ENCODE data around the gene ISG20L2. TPM values are rescaled to one million over a fixed set of nuclear protein-coding genes. Genes with fewer than 3 reads are reported as not detected.
A peak's percentile ranks its signal among the peaks of the same experiment; 100 is the strongest.
"Not testable (repeated sequence)": the region's sequence is repeated elsewhere in the genome, so short reads cannot be mapped to it uniquely, and the experiment has no call there.

Gene ISG20L2, protein sequence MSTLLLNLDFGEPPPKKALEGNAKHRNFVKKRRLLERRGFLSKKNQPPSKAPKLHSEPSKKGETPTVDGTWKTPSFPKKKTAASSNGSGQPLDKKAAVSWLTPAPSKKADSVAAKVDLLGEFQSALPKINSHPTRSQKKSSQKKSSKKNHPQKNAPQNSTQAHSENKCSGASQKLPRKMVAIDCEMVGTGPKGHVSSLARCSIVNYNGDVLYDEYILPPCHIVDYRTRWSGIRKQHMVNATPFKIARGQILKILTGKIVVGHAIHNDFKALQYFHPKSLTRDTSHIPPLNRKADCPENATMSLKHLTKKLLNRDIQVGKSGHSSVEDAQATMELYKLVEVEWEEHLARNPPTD
- 27.5 TPM for total RNA-seq

- ATAC-seq, result peak; percentile 95
Measured at GRCh38 chr1:156728599-156729462, at the start of gene ISG20L2. Gene ISG20L2 (minus strand): TSS chr1:156728766. CDS start chr1:156727652, 1,114 bp downstream.

GRCh38 chr1:156777573-156777972 lies 49.0 kb upstream of the ISG20L2 start:
- no peak for ATAC-seq

GRCh38 chr1:156776942-156777341 lies 48.4 kb upstream of the ISG20L2 start:
- no peak for ATAC-seq

DNA sequence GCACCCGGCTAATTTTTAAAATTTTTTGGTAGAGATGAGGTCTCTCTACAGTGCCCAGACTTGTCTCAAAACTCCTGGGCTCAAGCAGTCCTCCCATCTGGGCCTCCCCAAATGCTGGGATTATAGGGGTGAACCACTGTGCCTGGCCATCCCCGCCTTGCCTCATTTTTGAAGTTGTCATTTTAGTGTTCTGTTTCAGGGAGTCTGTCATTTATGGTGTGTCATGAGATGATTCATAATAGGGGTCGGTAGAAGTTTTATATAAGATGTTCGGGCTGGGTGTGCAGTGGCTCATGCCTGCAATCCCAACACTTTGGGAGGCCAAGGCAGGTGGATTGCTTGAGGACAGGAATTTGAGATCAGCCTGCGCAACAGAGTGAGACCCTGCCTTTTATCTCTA lies 47.2 kb upstream of the ISG20L2 start:
- ATAC-seq, result no peak

DNA sequence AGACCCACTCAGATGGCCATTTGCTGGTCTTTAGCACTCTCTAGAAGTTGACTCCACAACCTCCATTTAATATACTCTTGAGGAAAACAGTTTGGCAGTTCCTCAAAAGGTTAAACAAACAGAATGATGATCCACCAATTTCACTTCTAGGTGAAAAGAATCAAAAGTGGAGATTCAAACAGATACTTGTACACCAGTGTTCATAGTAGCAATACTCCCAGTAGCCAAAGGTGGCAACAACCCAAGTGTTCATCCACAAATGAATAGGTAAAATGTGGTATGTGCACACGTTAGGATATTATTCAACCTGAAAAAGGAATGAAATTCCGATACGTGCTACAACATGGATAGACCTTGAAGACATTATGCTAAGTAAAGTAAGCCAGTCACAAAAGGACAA lies 45.0 kb upstream of the ISG20L2 start:
- no peak for ATAC-seq

DNA sequence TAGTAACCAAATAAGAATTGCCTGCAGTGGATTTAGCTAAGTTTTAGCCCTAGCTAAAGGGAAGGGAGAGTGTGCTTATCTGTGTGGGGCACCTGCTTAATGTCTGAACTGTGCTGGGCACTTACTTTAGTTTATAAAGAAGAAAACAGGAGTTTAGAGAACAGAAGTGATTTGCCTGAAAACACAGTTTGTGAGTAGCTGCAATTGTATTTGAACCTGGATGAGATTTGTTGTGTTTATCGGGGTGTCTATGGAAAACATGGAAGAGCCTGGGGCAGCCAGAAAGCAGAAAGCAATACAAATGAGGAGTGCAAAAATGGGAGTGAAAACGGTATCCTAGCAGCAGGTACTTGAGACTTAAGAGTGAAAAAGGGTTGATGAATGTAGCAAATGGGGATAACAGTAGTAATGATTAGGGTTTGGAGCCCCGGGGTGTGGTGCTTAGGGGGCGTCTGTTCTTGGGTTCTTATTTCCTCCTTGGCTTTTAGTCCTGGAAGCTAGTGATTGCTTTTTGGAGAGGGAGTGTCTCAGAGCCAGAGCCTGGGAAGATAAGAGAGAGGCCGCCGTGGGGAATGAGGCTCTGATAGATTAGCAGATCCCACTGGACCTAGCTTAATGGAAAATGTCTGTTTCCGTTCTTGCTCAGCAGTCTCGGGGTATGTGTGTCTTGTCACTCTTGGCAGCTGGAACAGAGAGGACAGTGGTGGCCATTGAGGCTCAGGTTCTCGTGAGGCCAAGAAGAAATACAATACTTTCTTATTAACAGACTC lies 44.3 kb upstream of the ISG20L2 start:
- no peak for ATAC-seq

- no peak for ATAC-seq
Measured at GRCh38 chr1:156772222-156772621, 43.7 kb upstream of the ISG20L2 start.

DNA sequence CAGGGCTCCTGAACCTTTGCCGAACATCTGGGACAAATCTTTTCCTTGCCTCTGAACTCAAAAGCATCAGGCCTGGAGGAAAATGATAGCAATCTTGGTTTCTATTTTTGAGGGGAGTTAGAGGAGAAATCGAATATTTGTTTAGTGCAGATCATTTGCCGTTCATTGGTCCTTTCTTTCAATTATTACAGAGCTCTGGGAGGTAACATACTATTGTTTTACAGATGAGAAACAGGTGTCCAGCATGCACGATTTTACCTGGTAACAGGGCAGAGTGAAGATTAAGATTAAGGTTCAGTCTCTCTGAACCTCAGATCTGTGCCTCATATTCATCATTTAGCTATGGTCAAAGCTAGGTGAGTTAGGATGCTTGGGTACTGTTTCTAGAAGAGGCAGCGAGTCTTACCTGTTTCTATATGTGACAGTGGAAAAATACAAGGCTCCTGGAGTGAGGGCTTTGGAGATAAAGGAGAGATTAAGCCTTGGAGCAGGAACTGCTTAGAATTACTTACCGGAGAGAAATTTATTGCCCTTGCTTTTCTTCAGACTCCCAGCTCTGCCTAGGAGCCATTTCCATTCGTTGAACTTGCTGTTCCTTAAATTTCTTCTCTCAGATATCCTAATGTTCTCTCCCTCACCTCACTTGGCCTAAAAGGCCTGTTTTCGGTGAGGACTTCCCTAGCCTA lies 40.2 kb upstream of the ISG20L2 start:
- ATAC-seq, result no peak

DNA sequence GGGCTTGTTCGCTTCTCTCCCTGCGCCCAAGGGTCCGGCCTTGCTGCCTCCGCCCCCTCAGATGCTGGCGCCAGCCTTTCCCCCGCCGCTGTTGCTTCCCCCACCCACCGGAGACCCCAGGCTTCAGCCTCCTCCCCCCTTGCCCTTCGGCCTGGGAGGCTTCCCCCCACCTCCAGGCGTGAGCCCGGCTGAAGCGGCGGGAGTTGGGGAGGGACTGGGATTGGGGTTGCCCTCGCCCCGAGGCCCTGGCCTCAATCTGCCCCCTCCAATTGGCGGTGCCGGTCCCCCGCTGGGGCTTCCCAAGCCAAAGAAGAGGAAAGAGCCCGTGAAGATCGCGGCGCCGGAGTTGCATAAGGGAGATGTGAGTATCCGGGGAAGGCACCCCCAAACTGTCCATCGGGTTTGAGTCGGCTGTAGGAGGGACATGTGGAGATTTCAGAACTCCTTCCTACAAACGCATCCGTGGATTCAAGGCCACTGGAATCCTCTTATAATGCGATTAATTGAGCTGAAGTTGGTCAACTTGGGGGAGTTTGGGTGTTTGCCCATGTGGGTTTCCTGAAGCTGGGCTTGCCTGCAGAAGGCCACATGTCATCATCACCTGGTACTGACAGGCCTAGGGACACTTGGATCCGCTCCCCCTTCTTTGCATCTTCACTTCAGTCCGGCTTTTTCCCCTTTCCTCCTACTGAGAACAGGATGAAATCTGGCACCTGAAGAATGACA lies 39.5 kb upstream of the ISG20L2 start:
- peak; percentile 4 for ATAC-seq

DNA sequence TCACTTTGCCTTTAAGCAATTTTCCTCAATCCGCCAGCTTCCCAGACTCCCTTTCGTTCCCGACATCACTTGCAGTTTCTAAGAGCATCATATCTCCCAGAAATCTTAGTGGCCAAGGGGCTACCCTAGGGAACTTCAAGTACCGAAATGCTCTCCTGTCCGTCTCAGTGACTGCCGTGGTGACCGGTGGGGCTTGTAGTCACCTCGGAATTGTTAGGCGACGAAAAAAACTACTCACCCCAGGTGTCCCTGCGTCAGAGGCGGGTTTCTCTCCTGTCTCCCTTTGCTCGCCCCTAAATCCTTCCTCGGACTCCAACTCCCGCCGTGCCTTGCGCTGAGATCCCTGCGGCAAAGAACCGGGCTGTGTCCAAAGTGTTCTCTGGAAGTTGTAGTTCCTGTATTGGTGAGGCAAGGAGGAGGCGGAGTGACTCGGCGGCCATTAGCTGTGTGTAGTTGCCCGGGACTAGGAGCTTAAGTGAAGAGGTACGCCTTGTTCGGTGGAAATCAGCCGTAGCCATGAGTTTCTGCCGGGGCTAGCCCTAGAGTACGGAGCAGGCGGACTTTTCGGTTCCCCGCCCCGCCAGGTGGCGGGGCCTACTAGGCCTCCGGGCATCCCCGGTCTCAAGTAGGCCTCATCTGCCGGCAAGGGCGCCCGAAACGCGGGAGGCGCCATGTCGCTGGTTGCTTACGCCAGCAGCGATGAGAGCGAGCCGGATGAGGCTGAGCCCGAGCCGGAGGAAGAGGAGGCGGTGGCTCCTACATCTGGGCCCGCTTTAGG lies 38.7 kb upstream of the ISG20L2 start, which contains the start of gene PRCC:
Gene PRCC (plus strand): TSS at position 435 of the 778 bp plus-strand sequence. CDS start 237 bp downstream, at position 672.
- ATAC-seq, result peak; percentile 96

GRCh38 chr1:156766298-156767100 lies 37.9 kb upstream of the ISG20L2 start:
- ATAC-seq, result peak; percentile 60

GRCh38 chr1:156765666-156766065 lies 37.1 kb upstream of the ISG20L2 start:
- no peak for ATAC-seq

DNA sequence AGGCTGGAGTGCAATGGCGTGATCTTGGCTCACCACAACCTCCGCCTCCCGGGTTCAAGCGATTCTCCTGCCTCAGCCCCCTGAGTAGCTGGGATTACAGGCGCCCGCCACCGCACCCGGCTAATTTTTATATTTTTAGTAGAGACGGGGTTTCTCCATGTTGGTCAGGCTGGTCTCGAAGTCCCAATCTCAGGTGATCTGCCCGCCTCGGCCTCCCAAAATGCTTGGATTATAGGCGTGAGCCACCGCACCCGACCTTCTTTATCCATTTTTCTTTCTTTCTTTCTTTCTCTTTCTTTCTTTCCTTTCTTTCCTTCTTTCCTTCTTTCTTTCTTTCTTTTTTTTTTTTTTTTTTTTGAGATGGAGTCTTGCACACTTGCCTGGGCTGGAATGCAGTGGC lies 36.6 kb upstream of the ISG20L2 start:
- ATAC-seq, result not testable (repeated sequence)

DNA sequence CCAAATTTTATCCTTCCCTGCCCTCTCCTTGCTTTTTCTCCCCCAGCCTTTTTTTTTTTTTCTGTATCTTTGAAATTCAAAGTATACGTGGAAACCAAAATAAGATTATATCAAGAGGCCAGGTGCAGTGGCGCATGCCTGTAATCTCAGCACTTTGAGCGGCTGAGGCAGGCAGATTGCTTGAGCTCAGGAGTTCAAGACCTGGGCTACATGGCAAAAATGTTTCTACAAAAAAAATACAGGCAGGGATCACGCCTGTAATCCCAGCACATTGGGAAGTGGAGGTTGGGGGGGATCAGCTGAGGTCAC lies 32.2 kb upstream of the ISG20L2 start:
- ATAC-seq, result no peak

DNA sequence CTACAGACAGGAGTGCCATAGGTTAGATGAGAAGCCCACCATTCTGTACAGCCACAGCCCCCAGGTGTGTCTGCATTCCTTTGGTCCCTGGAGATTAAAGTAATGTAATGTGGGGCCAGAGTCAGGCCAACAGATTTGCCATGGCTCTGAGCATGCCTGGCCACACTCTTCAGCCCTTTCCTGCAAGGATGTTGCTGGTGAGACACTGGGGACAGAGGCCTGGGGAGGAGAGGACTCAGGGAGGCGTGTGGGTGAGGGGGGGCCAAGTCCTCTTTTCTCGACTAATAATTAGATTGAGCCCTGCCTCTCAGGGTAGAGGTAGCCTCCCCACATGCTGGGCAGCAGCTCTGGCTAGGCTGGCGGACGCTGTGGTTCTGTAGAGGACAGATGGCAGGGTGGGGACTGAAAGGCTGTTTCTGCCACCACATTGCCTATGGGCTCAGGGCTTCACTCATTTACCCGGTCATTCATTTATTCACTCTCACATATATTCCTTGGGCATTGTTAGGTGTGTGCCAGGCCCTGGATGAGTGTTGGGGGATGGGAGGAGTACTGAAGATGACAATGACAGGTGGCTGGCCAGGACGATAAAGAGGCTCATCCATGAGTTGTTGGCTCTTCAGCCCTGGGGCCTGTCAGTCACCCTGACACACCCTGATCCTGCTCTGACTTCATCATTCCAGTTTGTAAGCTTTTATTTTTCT lies 31.7 kb upstream of the ISG20L2 start:
- peak; percentile 38 for ATAC-seq

- ATAC-seq, result not testable (repeated sequence)
Measured at GRCh38 chr1:156757572-156758253, 29.1 kb upstream of the ISG20L2 start.

GRCh38 chr1:156756355-156756754 lies 27.8 kb upstream of the ISG20L2 start:
- no peak for ATAC-seq

DNA sequence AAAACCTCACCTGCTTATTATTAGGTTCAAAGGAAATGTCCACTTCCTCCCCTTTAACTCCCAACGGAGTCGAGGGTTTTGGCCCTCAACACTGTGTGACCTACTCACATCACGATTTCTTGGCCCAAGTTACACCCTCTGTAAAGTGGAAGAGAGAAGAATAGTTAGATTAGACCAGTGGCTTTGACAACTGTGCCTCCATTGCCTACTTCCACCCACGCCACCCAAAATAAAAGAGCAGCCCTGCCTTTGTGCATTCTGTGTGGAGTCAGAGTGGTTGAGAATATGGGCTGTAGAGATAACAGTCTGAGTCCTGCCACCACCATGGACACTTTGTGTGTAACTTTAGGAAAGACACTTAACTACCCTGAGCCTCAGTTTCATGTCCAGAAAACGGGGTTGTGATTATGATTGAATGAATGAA lies 27.0 kb upstream of the ISG20L2 start:
- ATAC-seq, result no peak

- ATAC-seq, result no peak
Measured at GRCh38 chr1:156754219-156754618, 25.7 kb upstream of the ISG20L2 start.

All from esophagus mucosa (tissue), 1 donor.